C4-2B (cell line): ENCODE results near the gene ERGIC1.

ENCODE experiments used
- H3K27ac ChIP-seq: fragments of 450-650 bp; 2 replicates; pipeline ENCODE4 v1.5.1; 2017
- ZFX ChIP-seq: fragments of 450-650 bp; IDR thresholded peaks from 2 replicates; pipeline ENCODE4 v1.6.1; 2017
- TF ChIP-seq, protein P1 (sequence below): fragments of 450-650 bp; conservative IDR thresholded peaks from 2 replicates; pipeline ENCODE4 v1.5.1; 2017; ENCODE audit warnings: mild to moderate bottlenecking

ERGIC1 gene

DNA sequence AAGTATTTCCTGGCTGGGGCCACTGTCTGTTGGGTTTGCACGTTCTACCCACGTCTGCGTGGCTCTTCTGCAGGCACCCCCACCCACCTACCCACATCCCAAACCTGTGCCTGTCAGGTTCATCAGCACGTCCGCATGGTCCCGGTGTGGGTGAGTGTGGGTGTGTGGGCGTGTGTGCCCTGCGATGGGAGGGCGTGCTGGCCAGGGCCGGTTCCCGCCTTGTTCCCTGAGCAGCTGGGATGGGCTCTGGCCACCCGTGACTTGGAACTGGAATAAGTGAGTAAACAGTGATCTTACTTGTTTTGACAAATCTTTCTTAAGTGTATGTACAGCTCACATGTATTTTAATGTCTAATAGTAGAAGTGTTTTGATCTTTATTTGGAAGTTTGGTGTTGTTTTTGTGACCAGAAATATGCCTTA, 20.4 kb downstream of the ERGIC1 start:
- no peak for TF ChIP-seq ZFX
- TF ChIP-seq, protein P1, sequence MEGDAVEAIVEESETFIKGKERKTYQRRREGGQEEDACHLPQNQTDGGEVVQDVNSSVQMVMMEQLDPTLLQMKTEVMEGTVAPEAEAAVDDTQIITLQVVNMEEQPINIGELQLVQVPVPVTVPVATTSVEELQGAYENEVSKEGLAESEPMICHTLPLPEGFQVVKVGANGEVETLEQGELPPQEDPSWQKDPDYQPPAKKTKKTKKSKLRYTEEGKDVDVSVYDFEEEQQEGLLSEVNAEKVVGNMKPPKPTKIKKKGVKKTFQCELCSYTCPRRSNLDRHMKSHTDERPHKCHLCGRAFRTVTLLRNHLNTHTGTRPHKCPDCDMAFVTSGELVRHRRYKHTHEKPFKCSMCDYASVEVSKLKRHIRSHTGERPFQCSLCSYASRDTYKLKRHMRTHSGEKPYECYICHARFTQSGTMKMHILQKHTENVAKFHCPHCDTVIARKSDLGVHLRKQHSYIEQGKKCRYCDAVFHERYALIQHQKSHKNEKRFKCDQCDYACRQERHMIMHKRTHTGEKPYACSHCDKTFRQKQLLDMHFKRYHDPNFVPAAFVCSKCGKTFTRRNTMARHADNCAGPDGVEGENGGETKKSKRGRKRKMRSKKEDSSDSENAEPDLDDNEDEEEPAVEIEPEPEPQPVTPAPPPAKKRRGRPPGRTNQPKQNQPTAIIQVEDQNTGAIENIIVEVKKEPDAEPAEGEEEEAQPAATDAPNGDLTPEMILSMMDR, result no peak
- peak overlapping the region; percentile 73; the same call in 1 of the 2 replicates for H3K27ac ChIP-seq

DNA sequence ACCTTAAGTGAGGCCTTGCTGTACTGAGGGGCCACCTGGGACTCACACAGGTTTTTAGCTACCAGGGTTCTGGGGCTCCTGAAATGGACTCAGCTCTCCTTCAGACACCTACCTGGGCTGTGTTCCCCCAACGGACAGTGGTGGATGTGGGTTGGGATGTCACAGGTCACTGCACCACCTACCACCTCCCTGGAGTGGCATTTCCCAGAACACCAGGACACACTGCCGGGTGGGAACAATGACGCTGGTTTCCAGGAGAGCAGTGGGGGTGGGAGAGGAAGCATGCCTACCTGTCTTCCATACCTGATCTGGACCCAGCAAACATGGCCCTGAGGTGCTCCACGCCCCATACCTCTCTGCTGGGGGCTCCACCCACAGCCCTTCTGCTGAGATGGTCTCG, 20.9 kb downstream of the ERGIC1 start:
- no peak overlapping the region; the same call in 1 of the 2 replicates for H3K27ac ChIP-seq
- TF ChIP-seq, protein P1, result no peak
- no peak for TF ChIP-seq ZFX

DNA sequence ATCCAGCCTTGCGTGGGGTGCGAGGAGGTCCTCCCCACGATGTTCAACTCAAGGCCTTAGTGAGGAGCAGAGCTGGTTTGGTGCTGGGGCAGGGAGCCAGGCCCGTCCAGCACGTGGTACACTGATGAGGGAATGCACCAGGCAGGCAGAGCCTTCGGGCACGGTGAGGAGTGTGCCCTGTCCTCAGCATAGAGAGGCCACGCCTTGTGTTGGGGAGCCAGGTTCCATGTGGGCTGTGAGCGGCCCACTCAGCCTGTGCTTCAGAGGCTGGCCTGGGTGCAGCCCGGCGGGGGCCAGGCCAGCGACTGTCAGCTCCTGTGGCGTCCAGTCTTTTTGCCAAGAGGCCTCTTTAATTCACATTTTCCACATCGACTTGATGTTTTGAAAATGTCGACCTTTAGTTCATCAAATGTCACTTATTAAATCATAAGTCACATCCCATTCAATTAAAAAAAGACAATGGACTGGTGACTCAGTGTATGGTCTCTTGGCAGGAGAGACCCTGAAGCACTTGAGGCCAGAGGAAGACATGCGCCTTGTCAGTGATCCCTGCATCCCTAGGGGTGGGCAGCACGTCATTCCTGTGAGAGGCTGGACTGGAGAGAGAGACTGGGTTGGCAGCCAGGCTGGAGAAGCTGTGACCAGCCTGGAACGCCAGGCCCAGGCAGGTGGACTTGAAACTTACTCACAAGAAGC, 21.7 kb downstream of the ERGIC1 start:
- peak overlapping the region; percentile 2; the same call in 1 of the 2 replicates for H3K27ac ChIP-seq
- TF ChIP-seq, protein P1, result no peak
- no peak for TF ChIP-seq ZFX

DNA sequence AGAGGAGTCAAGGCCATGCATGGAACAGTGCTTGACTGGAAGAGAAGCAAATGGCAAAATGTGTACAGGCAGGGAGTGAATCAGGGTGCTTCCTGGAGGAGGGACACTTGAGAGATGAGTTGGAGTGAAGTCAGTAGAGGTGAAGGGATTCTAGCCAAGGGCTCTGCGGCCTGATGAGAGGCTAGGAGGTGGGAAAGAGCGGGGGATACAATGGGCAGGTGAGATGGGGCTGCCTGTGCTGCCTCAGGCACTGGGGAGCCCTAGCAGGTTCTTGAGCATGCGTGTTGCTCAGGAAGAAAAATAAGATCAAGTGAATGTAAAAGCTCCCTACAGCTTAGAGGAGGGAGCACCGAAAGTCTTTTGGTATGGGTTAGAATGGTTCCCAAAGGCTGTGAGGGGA, 22.3 kb downstream of the ERGIC1 start:
- H3K27ac ChIP-seq, result peak overlapping the region; percentile 2; the same call in 1 of the 2 replicates
- TF ChIP-seq, protein P1, result no peak
- no peak for TF ChIP-seq ZFX

DNA sequence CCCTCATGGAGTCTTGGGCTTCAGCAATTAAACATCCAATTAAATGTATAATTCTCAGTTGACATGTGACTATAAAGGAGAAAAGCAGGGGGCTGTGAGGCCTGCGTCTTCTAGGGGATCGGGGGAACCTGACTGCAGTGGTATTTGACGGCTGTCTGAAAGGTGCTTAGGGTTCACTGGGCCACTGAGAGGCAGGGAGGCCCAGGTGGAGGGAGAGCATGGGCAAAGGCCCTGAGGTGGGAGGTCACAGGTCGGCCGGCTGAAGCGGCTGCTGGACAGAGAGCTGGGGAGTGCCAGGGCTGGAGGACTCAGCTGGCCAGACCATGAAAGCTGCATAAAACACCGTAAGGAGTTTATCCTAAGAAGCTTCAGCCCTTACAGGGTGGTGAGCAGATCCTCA, 23.9 kb downstream of the ERGIC1 start:
- peak overlapping the region; percentile 74 for H3K27ac ChIP-seq
- TF ChIP-seq ZFX, result no peak
- TF ChIP-seq, protein P1, result no peak

DNA sequence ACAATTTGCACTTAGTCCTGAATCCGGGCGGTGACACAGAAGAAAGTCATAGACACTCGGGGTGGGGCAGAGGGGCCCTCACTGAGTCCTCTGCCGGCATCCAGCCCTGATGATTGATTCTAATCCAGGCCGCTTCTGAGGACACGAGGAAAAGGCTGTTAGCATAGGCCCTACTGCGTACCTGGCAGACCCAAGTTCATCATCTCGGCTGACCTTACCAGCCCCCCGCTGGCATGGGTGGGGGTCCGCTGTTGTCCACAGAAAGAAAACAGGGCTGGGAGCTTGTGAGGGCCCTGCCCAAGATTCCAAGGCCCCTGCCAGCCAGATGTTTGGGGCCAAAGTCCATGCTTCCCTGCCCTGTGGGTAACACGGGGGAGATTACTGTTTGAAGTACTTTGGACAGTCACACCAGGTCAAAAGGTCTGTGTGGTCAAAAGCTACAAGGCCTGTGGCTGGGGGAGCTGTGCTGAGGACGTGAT, 24.5 kb downstream of the ERGIC1 start:
- no peak for TF ChIP-seq ZFX
- H3K27ac ChIP-seq, result peak overlapping the region; percentile 74

DNA sequence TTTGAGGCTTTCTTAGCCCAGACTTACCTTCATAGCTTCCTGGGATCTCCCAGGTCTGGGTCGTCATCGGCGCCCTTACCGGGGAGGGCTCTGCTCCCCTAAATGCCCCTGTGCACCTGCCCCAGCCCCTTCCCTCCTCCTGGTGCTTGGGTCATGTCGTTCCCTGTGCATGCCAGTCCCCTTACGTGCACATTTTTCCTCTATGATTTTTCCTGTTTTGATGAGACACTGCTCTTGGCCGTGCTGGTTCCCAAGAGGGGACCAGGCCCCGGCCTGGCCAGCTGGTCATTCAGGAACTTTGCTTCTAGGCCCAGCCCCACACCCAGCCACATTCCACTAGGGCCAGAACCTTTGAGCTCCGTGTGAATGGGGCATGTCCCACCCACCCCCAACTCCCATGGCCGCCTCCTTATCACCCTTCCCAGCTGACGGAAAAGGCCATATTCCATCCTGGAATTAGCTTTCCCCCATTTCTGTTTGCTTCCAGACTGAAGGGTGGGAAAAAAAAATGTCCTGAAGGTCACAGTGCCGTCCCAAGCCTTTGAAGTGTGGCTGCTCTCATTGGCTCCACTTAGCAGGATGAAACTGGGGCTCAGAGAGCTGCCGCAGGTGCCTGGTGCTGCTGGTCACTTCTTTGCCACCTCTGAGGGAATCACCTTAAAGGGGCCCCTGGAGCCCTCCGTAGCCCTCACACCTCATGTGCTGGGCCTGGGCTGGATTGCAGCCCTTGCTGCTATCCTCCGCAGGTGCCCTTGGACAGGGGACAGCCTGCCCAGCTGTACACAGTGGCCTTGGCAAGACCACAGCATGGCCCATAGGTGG, 25.1 kb downstream of the ERGIC1 start:
- TF ChIP-seq, protein P1, result no peak
- no peak for TF ChIP-seq ZFX
- peak overlapping the region; percentile 74 for H3K27ac ChIP-seq
